SKM-1 treated with dmso at 0.1 percent for 144 hours (cell line): ENCODE data around the gene TBCCD1.
A peak's percentile ranks its signal among the peaks of the same experiment; 100 is the strongest.

ENCODE experiments used
- DNase-seq: peaks from one replicate; lab custom pipeline; 2025; ENCODE audit not compliant: unreplicated experiment; lab: John Stamatoyannopoulos, UW

Gene TBCCD1

GRCh38 chr3:186567072-186567921 is at the start of gene TBCCD1:
TSS of gene TBCCD1 (minus strand) at chr3:186567339. CDS start at chr3:186564329, 3,010 bp downstream.
- peak; percentile 81 for DNase-seq

GRCh38 chr3:186616299-186616617 is 49.1 kb upstream of the TBCCD1 start:
- no peak for DNase-seq

GRCh38 chr3:186614597-186615483 is 47.7 kb upstream of the TBCCD1 start:
- peak; percentile 65 for DNase-seq

- no peak for DNase-seq
Measured at GRCh38 chr3:186614266-186614596, 47.1 kb upstream of the TBCCD1 start.

- no peak for DNase-seq
Measured at GRCh38 chr3:186613637-186614265, 46.6 kb upstream of the TBCCD1 start.

- no peak for DNase-seq
Measured at GRCh38 chr3:186612721-186613636, 45.8 kb upstream of the TBCCD1 start, which contains the start of gene AHSG. TSS of gene AHSG (plus strand) at chr3:186613060. CDS start at chr3:186613142, 82 bp downstream.

GRCh38 chr3:186612065-186612464 is 44.9 kb upstream of the TBCCD1 start:
- no peak for DNase-seq

- DNase-seq: no peak
Measured at GRCh38 chr3:186609247-186609868, 42.2 kb upstream of the TBCCD1 start.

- no peak for DNase-seq
Measured at GRCh38 chr3:186608624-186609215, 41.6 kb upstream of the TBCCD1 start.

GRCh38 chr3:186605561-186606545 is 38.7 kb upstream of the TBCCD1 start:
- no peak for DNase-seq

GRCh38 chr3:186605078-186605477 is 37.9 kb upstream of the TBCCD1 start:
- DNase-seq: no peak

- DNase-seq: no peak
Measured at GRCh38 chr3:186603159-186603558, 36.0 kb upstream of the TBCCD1 start.

- DNase-seq: no peak
Measured at GRCh38 chr3:186600896-186601295, 33.8 kb upstream of the TBCCD1 start.

- no peak for DNase-seq
Measured at GRCh38 chr3:186599785-186600166, 32.6 kb upstream of the TBCCD1 start.

- no peak for DNase-seq
Measured at GRCh38 chr3:186599142-186599784, 32.1 kb upstream of the TBCCD1 start.

- no peak for DNase-seq
Measured at GRCh38 chr3:186598794-186599141, 31.6 kb upstream of the TBCCD1 start.

GRCh38 chr3:186598108-186598784 is 31.1 kb upstream of the TBCCD1 start:
- DNase-seq: no peak
